GM12892 (cell line): ENCODE measurements around the gene SVOPL.

Source experiments
- POLR2A ChIP-seq: IDR thresholded peaks from 2 replicates; pipeline ENCODE4 v1.6.1; 2011; ENCODE audit warnings: low read depth, low read length, control low read depth
- POLR2AphosphoS5 ChIP-seq: IDR thresholded peaks from 2 replicates; pipeline ENCODE4 v1.6.1; 2011; ENCODE audit warnings: low read depth, low read length, control low read depth

DNA sequence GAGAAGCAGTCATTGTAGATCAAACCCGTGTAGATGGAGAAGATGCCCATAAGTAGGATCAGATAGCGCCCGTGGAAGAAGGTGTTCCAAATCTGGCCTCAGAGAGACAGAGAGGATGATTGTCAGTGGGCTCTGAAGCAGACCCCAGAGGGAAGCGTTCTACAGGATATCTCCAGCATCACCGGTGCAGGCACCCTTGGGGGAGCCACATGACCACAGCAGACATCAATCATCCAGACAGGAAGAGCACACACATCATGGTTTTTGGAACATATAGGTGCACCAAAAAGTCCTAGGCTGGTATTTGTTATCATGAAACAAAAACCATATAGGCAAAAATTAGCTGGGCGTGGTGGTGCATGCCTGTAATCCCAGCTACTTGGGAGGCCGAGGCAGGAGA, 44.0 kb upstream of the SVOPL start:
- TF ChIP-seq POLR2A, result no peak
- no peak for TF ChIP-seq POLR2AphosphoS5
